Gastroesophageal sphincter (tissue), 4 donors: ENCODE measurements around the gene SNX1. TPM values are rescaled to one million over a fixed set of nuclear protein-coding genes. Genes with fewer than 3 reads are reported as not detected.
"Not testable (repeated sequence)": the region's sequence is repeated elsewhere in the genome, so short reads cannot be mapped to it uniquely, and the experiment has no call there.

Experiments
- ATAC-seq: fragments of 150-250 bp; one replicate; pipeline ENCODE4 v1.9.1; 2016; ENCODE audit warnings: mild to moderate bottlenecking, moderate library complexity
- H3K27ac ChIP-seq, 4 donors: fragments of 200-600 bp; sonication (generic) in 3 of 4; 1 replicate in 3 of 4; 2 replicates in 1 of 4; pipeline ENCODE4 v1.5.1; 2016 to 2019
- H3K27me3 ChIP-seq: fragments of 200-600 bp; sonication (generic); one replicate; pipeline ENCODE4 v1.5.1; 2019
- H3K36me3 ChIP-seq, 2 donors: fragments of 200-600 bp; sonication (generic); one replicate each; pipeline ENCODE4 v1.5.1; 2019; ENCODE audit warnings: control low read depth in 1 of 2
- H3K4me1 ChIP-seq, 3 donors: fragments of 200-600 bp; sonication (generic); 1 replicate in 2 of 3; 2 replicates in 1 of 3; pipeline ENCODE4 v1.5.1; 2016 to 2019; ENCODE audit warnings: control low read depth in 2 of 3
- H3K4me3 ChIP-seq, 2 donors: fragments of 200-600 bp; sonication (generic); one replicate each; pipeline ENCODE4 v1.5.1; 2019; ENCODE audit warnings: mild to moderate bottlenecking in 1 of 2, moderate library complexity in 1 of 2
- H3K9me3 ChIP-seq, 3 donors: fragments of 200-600 bp; sonication (generic); one replicate each; pipeline ENCODE4 v1.5.1; 2017 to 2019; ENCODE audit warnings: control low read depth in 2 of 3
- CTCF ChIP-seq, 4 experiments: fragments of 200-600 bp in 2 of 4; fragments of 450-650 bp in 2 of 4; sonication (generic) in 1 of 4; IDR thresholded peaks; one replicate each; pipeline ENCODE4 v1.5.1; 2017 to 2019; ENCODE audit warnings: antibody characterized with exemption in 4 of 4, mild to moderate bottlenecking in 2 of 4, moderate library complexity in 2 of 4
- EP300 ChIP-seq: sonication (generic); formaldehyde crosslinking; IDR thresholded peaks from one replicate; pipeline ENCODE4 v1.6.1; 2017; ENCODE audit warnings: antibody characterized with exemption, mild to moderate bottlenecking
- POLR2A ChIP-seq, 2 donors: fragments of 450-650 bp; IDR thresholded peaks; one replicate each; pipeline ENCODE4 v1.6.1; 2017; ENCODE audit warnings: antibody characterized with exemption in 2 of 2, mild to moderate bottlenecking in 2 of 2, moderate library complexity in 1 of 2
- POLR2AphosphoS5 ChIP-seq: sonication (generic); formaldehyde crosslinking; IDR thresholded peaks from one replicate; pipeline ENCODE4 v1.6.1; 2017; ENCODE audit warnings: antibody characterized with exemption
- WGBS, 2 donors: methylation state at CpG; one replicate each; pipeline ENCODE4 v1.1.5; 2018; ENCODE audit warnings: low coverage in 1 of 2; 5-methylcytosine and 5-hydroxymethylcytosine counted together
- total RNA-seq, 4 donors: library from RNA; depleted of rRNA; stranded (reverse); fragments of >200 nt; gene quantifications; one replicate each; pipeline ENCODE4 v1.1.0, GENCODE V29; 2016

Gene SNX1
- total RNA-seq, 4 donors from 2014 or later = 67.9 to 103 (median 87.8) TPM

GRCh38 chr15:64112904-64113303, 17.1 kb downstream of the SNX1 start:
- Histone ChIP-seq H3K4me3 (no peak overlapping the region), H3K27me3 (no peaks in the 10 kb centered on the region), H3K4me1 (peaks cover 0 to 30% (median 7%) of the 10 kb centered on the region in 3 donors), H3K36me3 (peaks cover 0 to 56% of the 10 kb centered on the region in 2 donors), H3K27ac (no peak overlapping the region), H3K9me3 (no peaks in the 10 kb centered on the region)
- ATAC-seq = peak; percentile 22
- TF ChIP-seq POLR2A (IDR thresholded peaks at IDR 0.05) (no peak), EP300 (no peak), CTCF (IDR thresholded peaks at IDR 0.05) (no peak), POLR2AphosphoS5 (no peak)
- 85 to 100% methylated on average over 1 of the region's 1 CpG for WGBS, 2 donors

- Histone ChIP-seq H3K36me3 (peaks cover 3 to 100% of the 10 kb centered on the region in 2 donors), H3K27ac (no peak overlapping the region), H3K9me3 (no peaks in the 10 kb centered on the region), H3K4me3 (no peak overlapping the region), H3K27me3 (no peaks in the 10 kb centered on the region), H3K4me1 (no peaks in the 10 kb centered on the region)
- TF ChIP-seq CTCF (IDR thresholded peaks at IDR 0.05) (no peak), POLR2AphosphoS5 (no peak), POLR2A (IDR thresholded peaks at IDR 0.05) (no peak), EP300 (no peak)
- WGBS, 2 donors = 96% methylated on average over 4 to 5 of the region's 5 CpGs
- no peak for ATAC-seq
These were observed 22.1 kb downstream of the SNX1 start for GRCh38 chr15:64117759-64118487.

GRCh38 chr15:64120322-64120721, 24.5 kb downstream of the SNX1 start:
- not testable (repeated sequence) for H3K4me1 ChIP-seq, H3K9me3 ChIP-seq, ATAC-seq, H3K27ac ChIP-seq, H3K4me3 ChIP-seq, H3K27me3 ChIP-seq
- peaks cover 8 to 100% of the 10 kb centered on the region in 2 donors for H3K36me3 ChIP-seq
- 67 to 100% methylated on average over 1 of the region's 2 CpGs for WGBS, 2 donors

GRCh38 chr15:64121614-64122013, 25.8 kb downstream of the SNX1 start:
- no peaks in the 10 kb centered on the region for H3K4me1 ChIP-seq
- peaks cover 8 to 99% of the 10 kb centered on the region in 2 donors for H3K36me3 ChIP-seq
- H3K27ac ChIP-seq = no peak overlapping the region
- WGBS, 2 donors = 80 to 92% methylated on average over 3 of the region's 4 CpGs
- no peaks in the 10 kb centered on the region for H3K9me3 ChIP-seq
- no peak overlapping the region for H3K4me3 ChIP-seq
- no peaks in the 10 kb centered on the region for H3K27me3 ChIP-seq
- TF ChIP-seq EP300 = no peak
- TF ChIP-seq CTCF (IDR thresholded peaks at IDR 0.05) = no peak
- TF ChIP-seq POLR2AphosphoS5 = no peak
- no peak for TF ChIP-seq POLR2A (IDR thresholded peaks at IDR 0.05)
- ATAC-seq = no peak

GRCh38 chr15:64122444-64122843, 26.7 kb downstream of the SNX1 start:
- no peak for ATAC-seq
- H3K4me3 ChIP-seq = no peak overlapping the region
- H3K27me3 ChIP-seq = no peaks in the 10 kb centered on the region
- WGBS, 2 donors = 60% methylated on average over 1 of the region's 1 CpG; no CpG with 5 or more reads in 1 of the 2 donors
- H3K9me3 ChIP-seq = no peaks in the 10 kb centered on the region
- H3K27ac ChIP-seq = no peak overlapping the region
- peaks cover 15 to 99% of the 10 kb centered on the region in 2 donors for H3K36me3 ChIP-seq
- no peaks in the 10 kb centered on the region for H3K4me1 ChIP-seq
- no peak for TF ChIP-seq CTCF (IDR thresholded peaks at IDR 0.05)
- no peak for TF ChIP-seq POLR2A (IDR thresholded peaks at IDR 0.05)
- TF ChIP-seq EP300 = no peak
- no peak for TF ChIP-seq POLR2AphosphoS5
